Adrenal gland (tissue), 5 donors: ENCODE data around the gene ZNF625.

Source experiments
- CTCF ChIP-seq, 6 experiments: fragments of 450-650 bp in 4 of 6; fragments of 200-600 bp in 2 of 6; sonication (generic) in 1 of 6; IDR thresholded peaks; 1 replicate in 5 of 6; 2 replicates in 1 of 6; pipeline versions ENCODE4 v1.5.1 to v1.8.0; 2016 to 2021; ENCODE audit warnings: antibody characterized with exemption in 6 of 6, mild to moderate bottlenecking in 2 of 6, moderate library complexity in 1 of 6
- POLR2A ChIP-seq, 2 donors: fragments of 450-650 bp; IDR thresholded peaks; one replicate each; pipeline ENCODE4 v1.6.1; 2017; ENCODE audit warnings: antibody characterized with exemption in 2 of 2, mild to moderate bottlenecking in 2 of 2, moderate library complexity in 1 of 2
- donor health status: DM: no; HTN: no; CAD: no.

GRCh38 chr19:12111943-12112637 lies 44.4 kb downstream of the ZNF625 start:
- no peak for TF ChIP-seq CTCF (IDR thresholded peaks at IDR 0.05)
- TF ChIP-seq POLR2A (IDR thresholded peaks at IDR 0.05) = no peak
